Measurements from ENCODE around the gene DLX5.

GRCh38 chr7:97020996-97021746, 3.5 kb downstream of the DLX5 start:
- no peak for TF ChIP-seq GATA2 (IDR thresholded peaks at IDR 0.05; ENCODE audit: low read depth, low read length)
- TF ChIP-seq GATA3 (IDR thresholded peaks at IDR 0.05; ENCODE audit: low read depth, low read length) = no peak

All from SH-SY5Y (cell line).